Measurements from ENCODE around the gene EFCAB6.

Gene EFCAB6

DNA sequence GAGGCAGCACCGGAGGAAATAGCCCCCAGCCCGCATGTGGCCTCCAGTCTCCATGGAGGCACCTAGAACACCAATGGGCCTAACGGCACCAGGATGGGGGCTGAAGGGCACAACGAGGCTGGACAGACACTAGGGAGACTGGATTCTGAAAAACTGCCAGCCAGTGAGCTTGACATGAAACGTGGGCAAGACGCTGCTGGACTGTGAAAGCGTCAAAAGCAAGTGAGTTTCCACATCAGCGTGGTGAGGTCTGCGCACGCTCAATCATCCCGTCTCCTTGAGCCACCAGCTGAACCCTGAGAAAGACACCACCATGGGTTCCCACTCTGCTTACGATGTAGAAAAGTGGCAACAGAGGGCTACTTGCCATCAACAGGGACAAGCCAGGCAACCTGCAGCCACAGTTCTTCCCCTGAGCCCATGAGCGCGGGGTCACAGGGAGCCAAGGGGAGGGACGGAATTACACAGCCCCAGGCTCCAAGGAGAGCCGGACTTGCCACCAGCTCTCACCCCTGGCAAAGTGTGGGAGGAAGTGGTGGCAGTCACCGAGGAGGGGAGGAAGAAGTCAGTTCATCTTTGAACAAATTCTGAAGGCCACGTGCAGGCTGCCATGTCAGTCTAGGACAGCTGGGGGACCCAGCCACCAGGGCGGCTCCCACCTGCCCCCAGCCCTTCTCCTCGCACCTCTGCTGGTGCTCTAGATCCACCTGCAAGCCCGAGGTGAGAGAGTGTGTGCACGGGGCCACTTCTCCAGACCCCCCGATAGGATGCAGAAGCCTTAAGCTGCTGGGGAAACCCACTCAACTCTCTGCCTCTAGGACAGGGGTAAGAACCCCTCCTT is 269.2 kb downstream of the EFCAB6 start:
- TF ChIP-seq, protein P1, sequence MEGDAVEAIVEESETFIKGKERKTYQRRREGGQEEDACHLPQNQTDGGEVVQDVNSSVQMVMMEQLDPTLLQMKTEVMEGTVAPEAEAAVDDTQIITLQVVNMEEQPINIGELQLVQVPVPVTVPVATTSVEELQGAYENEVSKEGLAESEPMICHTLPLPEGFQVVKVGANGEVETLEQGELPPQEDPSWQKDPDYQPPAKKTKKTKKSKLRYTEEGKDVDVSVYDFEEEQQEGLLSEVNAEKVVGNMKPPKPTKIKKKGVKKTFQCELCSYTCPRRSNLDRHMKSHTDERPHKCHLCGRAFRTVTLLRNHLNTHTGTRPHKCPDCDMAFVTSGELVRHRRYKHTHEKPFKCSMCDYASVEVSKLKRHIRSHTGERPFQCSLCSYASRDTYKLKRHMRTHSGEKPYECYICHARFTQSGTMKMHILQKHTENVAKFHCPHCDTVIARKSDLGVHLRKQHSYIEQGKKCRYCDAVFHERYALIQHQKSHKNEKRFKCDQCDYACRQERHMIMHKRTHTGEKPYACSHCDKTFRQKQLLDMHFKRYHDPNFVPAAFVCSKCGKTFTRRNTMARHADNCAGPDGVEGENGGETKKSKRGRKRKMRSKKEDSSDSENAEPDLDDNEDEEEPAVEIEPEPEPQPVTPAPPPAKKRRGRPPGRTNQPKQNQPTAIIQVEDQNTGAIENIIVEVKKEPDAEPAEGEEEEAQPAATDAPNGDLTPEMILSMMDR (IDR thresholded peaks at IDR 0.05; ENCODE audit: extremely low read depth, insufficient read depth, missing control alignments): no peak
- no peak for DNase-seq (ENCODE audit: low spot score)
- in situ Hi-C loops (cut with MboI; ENCODE audit: low pct_unique_long_range_greater_than_20kb, low sequenced_read_pairs, unreplicated experiment): no loop called here

DNA sequence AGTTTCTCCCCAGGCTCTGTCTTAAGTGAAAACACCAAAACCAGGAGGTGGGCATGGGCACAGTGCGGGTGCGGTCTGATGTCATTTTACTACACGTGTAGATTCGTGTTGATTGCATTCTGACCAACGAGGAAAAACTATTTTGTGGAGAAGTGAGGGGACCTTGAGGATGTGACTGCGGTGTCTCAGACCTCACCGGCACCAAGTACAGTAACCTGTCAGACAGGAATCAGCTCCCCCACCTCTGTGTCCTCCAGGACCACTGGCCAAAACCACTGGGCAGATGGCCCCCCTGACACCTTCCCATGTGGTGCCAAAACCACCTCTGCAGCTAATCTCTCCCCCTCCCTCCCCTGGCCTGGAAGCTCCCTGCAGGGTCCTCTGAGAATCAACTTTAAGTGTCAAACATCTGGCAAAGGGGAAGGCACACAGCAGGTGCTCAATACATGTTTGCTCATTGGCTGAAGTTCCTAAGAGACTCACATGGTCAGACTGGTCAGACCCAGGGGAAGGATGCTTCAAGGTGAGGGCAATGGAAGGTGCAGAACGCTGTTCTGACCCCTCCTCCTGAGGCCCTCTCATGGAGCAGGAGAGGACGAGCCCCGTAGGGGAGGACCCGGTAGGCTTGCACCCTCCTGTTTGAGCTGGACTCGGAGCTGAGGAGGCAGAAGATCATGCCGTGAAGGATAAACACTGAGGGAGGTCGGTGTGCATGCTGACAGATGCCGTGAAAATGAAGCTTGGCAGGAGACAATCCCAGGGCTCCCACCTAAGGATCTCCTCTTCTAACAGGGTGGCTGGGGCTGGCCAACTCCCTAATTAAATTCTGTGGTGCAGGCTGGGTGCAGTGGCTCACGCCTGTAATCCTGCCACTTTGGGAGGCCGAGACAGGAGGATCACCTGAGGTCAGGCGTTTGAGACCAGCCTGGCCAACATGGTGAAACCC is 270.4 kb downstream of the EFCAB6 start:
- DNase-seq (ENCODE audit: low spot score): no peak
- TF ChIP-seq, protein P1 (IDR thresholded peaks at IDR 0.05; ENCODE audit: extremely low read depth, insufficient read depth, missing control alignments): no peak
- in situ Hi-C loops (cut with MboI; ENCODE audit: low pct_unique_long_range_greater_than_20kb, low sequenced_read_pairs, unreplicated experiment): no loop called here

GRCh38 chr22:43541022-43541421 is 271.1 kb downstream of the EFCAB6 start:
- TF ChIP-seq, protein P1 (IDR thresholded peaks at IDR 0.05; ENCODE audit: extremely low read depth, insufficient read depth, missing control alignments): no peak
- in situ Hi-C loops (cut with MboI; ENCODE audit: low pct_unique_long_range_greater_than_20kb, low sequenced_read_pairs, unreplicated experiment): no loop called here
- no peak for DNase-seq (ENCODE audit: low spot score)

DNA sequence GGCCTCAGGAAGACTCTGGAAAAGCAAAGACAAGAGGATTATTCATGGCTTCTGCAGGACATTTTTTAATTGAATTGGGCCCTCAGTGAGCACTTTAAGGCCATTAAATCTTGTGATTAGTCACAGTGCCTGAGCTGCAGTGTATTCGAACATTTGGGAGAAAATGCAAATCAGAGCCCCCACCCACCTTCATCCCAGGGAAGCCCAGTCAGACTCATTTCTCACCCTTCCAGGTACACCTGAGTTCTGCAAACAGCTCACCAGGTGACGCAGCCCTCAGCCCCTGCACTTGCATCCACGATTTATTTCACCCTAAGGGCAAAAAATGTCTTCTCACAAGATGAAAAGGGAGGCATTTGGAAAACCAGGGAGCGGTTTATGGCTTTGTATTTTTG is 271.6 kb downstream of the EFCAB6 start:
- DNase-seq (ENCODE audit: low spot score): no peak
- in situ Hi-C loops (cut with MboI; ENCODE audit: low pct_unique_long_range_greater_than_20kb, low sequenced_read_pairs, unreplicated experiment): no loop called here
- TF ChIP-seq, protein P1 (IDR thresholded peaks at IDR 0.05; ENCODE audit: extremely low read depth, insufficient read depth, missing control alignments): no peak

GRCh38 chr22:43539572-43540528 is 272.3 kb downstream of the EFCAB6 start:
- DNase-seq (ENCODE audit: low spot score): no peak
- in situ Hi-C loops (cut with MboI; ENCODE audit: low pct_unique_long_range_greater_than_20kb, low sequenced_read_pairs, unreplicated experiment): no loop called here
- TF ChIP-seq, protein P1 (IDR thresholded peaks at IDR 0.05; ENCODE audit: extremely low read depth, insufficient read depth, missing control alignments): no peak
